H1 (cell line): ENCODE results near the gene PRCD. TPM values are rescaled to one million over a fixed set of nuclear protein-coding genes. Genes with fewer than 3 reads are reported as not detected.

ENCODE experiments used
- CTCF ChIA-PET: fragments of 300-600 bp; sonication (Branson Sonifier 250); formaldehyde crosslinking; loops from one replicate; lab custom pipeline; 2021; ENCODE audit not compliant: partially characterized antibody; lab: Charles Lee
- POLR2A ChIA-PET: fragments of 300-600 bp; sonication (Branson Sonifier 250); formaldehyde crosslinking; loops from one replicate; lab custom pipeline; 2021; ENCODE audit warnings: inconsistent platforms; ENCODE audit not compliant: partially characterized antibody; lab: Charles Lee
- DNase-seq, 2 experiments: peaks; one replicate each; pipeline versions ENCODE4 v3.0.0 to v3.0.0-alpha.2; 2010 to 2022; ENCODE audit warnings: low spot score in 2 of 2, low read depth in 1 of 2, mixed read lengths in 1 of 2
- FAIRE-seq: peaks from 2 replicates; lab custom pipeline; 2011; peaks lifted over from hg19 to GRCh38; lab: Jason Lieb, UNC
- H2AFZ ChIP-seq: 2 replicates; pipeline ENCODE4 v1.8.1; 2012; ENCODE audit warnings: low read length, inconsistent platforms
- H2AK5ac ChIP-seq: 2 replicates; pipeline ENCODE4 v1.6.1; 2013; ENCODE audit warnings: low read depth, low read length
- H2BK120ac ChIP-seq: replicated peaks from 2 replicates; pipeline ENCODE3; 2013; ENCODE audit warnings: low read depth, low read length, inconsistent platforms
- H2BK12ac ChIP-seq: 2 replicates; pipeline ENCODE4 v1.6.1; 2013; ENCODE audit warnings: low read depth, low read length
- H2BK15ac ChIP-seq: 2 replicates; pipeline ENCODE4 v1.6.1; 2013; ENCODE audit warnings: low read length
- H2BK20ac ChIP-seq: 2 replicates; pipeline ENCODE4 v1.6.1; 2013; ENCODE audit warnings: low read length
- H2BK5ac ChIP-seq: 2 replicates; pipeline ENCODE4 v1.6.1; 2013; ENCODE audit warnings: low read depth, low read length
- H3K14ac ChIP-seq: 2 replicates; pipeline ENCODE4 v1.6.1; 2013; ENCODE audit warnings: inconsistent platforms; ENCODE audit not compliant: insufficient read length
- H3K18ac ChIP-seq: 2 replicates; pipeline ENCODE4 v1.6.1; 2013; ENCODE audit warnings: low read length; ENCODE audit errors: extremely low read depth
- H3K23ac ChIP-seq: 2 replicates; pipeline ENCODE4 v1.6.1; 2013; ENCODE audit warnings: inconsistent platforms; ENCODE audit not compliant: insufficient read length
- H3K23me2 ChIP-seq: 2 replicates; pipeline ENCODE4 v1.6.1; 2013; ENCODE audit warnings: low read depth, low read length
- H3K27ac ChIP-seq: 2 replicates; pipeline ENCODE4 v1.6.1; 2011; ENCODE audit warnings: low read depth, low read length, inconsistent platforms
- H3K27me3 ChIP-seq, 4 experiments: replicated peaks in 1 of 4; 1 replicate in 1 of 4; 2 replicates in 3 of 4; pipeline versions ENCODE4 v1.6.1 to v1.8.1; 2011 to 2013; ENCODE audit warnings: low read length in 3 of 4, mild to moderate bottlenecking in 3 of 4, inconsistent platforms in 2 of 4, mixed read lengths in 2 of 4, moderate library complexity in 1 of 4; ENCODE audit not compliant: control insufficient read depth in 3 of 4, insufficient read depth in 3 of 4; ENCODE audit errors: extremely low read depth in 1 of 4
- H3K36me3 ChIP-seq, 4 experiments: 2 replicates each; pipeline versions ENCODE4 v1.6.1 to v1.8.1; 2011 to 2013; ENCODE audit warnings: mild to moderate bottlenecking in 4 of 4, low read length in 3 of 4, moderate library complexity in 2 of 4, control low read depth in 1 of 4, inconsistent platforms in 1 of 4; ENCODE audit not compliant: insufficient read depth in 4 of 4, control insufficient read depth in 2 of 4
- H3K4ac ChIP-seq: replicated peaks from 2 replicates; pipeline ENCODE3; 2013; ENCODE audit warnings: low read length, low read depth, mixed read lengths, inconsistent platforms; ENCODE audit not compliant: insufficient read length
- H3K4me1 ChIP-seq, 4 experiments: replicated peaks in 1 of 4; 1 replicate in 1 of 4; 2 replicates in 3 of 4; pipeline versions ENCODE4 v1.6.1 to v1.8.1; 2011 to 2013; ENCODE audit warnings: low read length in 3 of 4, inconsistent platforms in 2 of 4, mixed read lengths in 1 of 4; ENCODE audit not compliant: insufficient read depth in 4 of 4, control insufficient read depth in 3 of 4
- H3K4me2 ChIP-seq, 2 experiments: 2 replicates each; pipeline versions ENCODE4 v1.6.1 to v1.8.1; 2011 to 2013; ENCODE audit warnings: low read depth in 2 of 2, low read length in 2 of 2, control low read depth in 1 of 2, inconsistent platforms in 1 of 2, mild to moderate bottlenecking in 1 of 2; ENCODE audit not compliant: insufficient read depth in 1 of 2
- H3K4me3 ChIP-seq, 4 experiments: fragments of 200-600, 300-600 bp in 1 of 4; sonication (generic), shearing (Covaris generic), sonication (Bioruptor Twin) in 1 of 4; 2 replicates each; pipeline versions ENCODE4 v1.5.1 to v1.8.1; 2011 to 2016; ENCODE audit warnings: low read length in 4 of 4, low read depth in 3 of 4, control low read depth in 2 of 4, inconsistent platforms in 2 of 4, mild to moderate bottlenecking in 2 of 4, mixed read lengths in 1 of 4, moderate library complexity in 1 of 4; ENCODE audit not compliant: insufficient read depth in 2 of 4; ENCODE audit errors: extremely low read depth in 1 of 4
- H3K56ac ChIP-seq: replicated peaks from 2 replicates; pipeline ENCODE3; 2013; ENCODE audit warnings: low read depth, mild to moderate bottlenecking, mixed read lengths, low read length, inconsistent platforms; ENCODE audit not compliant: insufficient read length
- H3K79me1 ChIP-seq: 2 replicates; pipeline ENCODE4 v1.6.1; 2013; ENCODE audit warnings: low read depth, low read length, control low read depth
- H3K79me2 ChIP-seq, 2 experiments: 2 replicates each; pipeline versions ENCODE4 v1.6.1 to v1.8.1; 2012 to 2013; ENCODE audit warnings: low read length in 2 of 2, mild to moderate bottlenecking in 2 of 2, inconsistent platforms in 1 of 2; ENCODE audit not compliant: insufficient read depth in 2 of 2, control insufficient read depth in 1 of 2
- H3K9ac ChIP-seq, 4 experiments: replicated peaks in 1 of 4; 1 replicate in 1 of 4; 2 replicates in 3 of 4; pipeline versions ENCODE4 v1.6.1 to v1.8.1; 2011 to 2013; ENCODE audit warnings: low read depth in 3 of 4, low read length in 3 of 4, control low read depth in 2 of 4, mild to moderate bottlenecking in 2 of 4, moderate library complexity in 2 of 4, inconsistent platforms in 1 of 4; ENCODE audit errors: extremely low read depth in 1 of 4
- H3K9me3 ChIP-seq, 2 experiments: 2 replicates each; pipeline versions ENCODE4 v1.6.1 to v1.8.1; 2012 to 2013; ENCODE audit warnings: mild to moderate bottlenecking in 2 of 2, moderate library complexity in 2 of 2, control low read depth in 1 of 2, inconsistent platforms in 1 of 2, low read depth in 1 of 2, low read length in 1 of 2, mixed read lengths in 1 of 2; ENCODE audit not compliant: insufficient read depth in 2 of 2
- H4K20me1 ChIP-seq, 2 experiments: replicated peaks in 1 of 2; 2 replicates each; pipeline versions ENCODE3 to v1.8.1; 2011 to 2013; ENCODE audit warnings: inconsistent platforms in 2 of 2, low read length in 2 of 2, mild to moderate bottlenecking in 1 of 2; ENCODE audit not compliant: insufficient read depth in 2 of 2, control insufficient read depth in 1 of 2
- H4K5ac ChIP-seq: 2 replicates; pipeline ENCODE4 v1.6.1; 2013; ENCODE audit warnings: low read length, low read depth, mixed read lengths, inconsistent platforms; ENCODE audit not compliant: insufficient read length
- H4K8ac ChIP-seq: 2 replicates; pipeline ENCODE4 v1.8.0; 2013; ENCODE audit warnings: mild to moderate bottlenecking, moderate library complexity, low read length, inconsistent platforms; ENCODE audit not compliant: insufficient read depth; ENCODE audit errors: extremely low read depth
- H4K91ac ChIP-seq: replicated peaks from 2 replicates; pipeline ENCODE3; 2013; ENCODE audit warnings: low read length, mixed read lengths, inconsistent platforms; ENCODE audit not compliant: insufficient read length
- BACH1 ChIP-seq: IDR thresholded peaks from 2 replicates; pipeline ENCODE4 v1.6.1; 2012; ENCODE audit warnings: low read length, improper control_type of control experiment
- CBX5 ChIP-seq: fragments of 300-800, 300-1000 bp; sonication (generic); IDR thresholded peaks from 2 replicates; pipeline ENCODE4 v1.7.1; 2016; ENCODE audit warnings: antibody characterized with exemption, low read length, low read depth
- CREB1 ChIP-seq: IDR thresholded peaks from 2 replicates; pipeline ENCODE4 v1.6.1; 2012; ENCODE audit warnings: inconsistent platforms
- EZH2 ChIP-seq: fragments of 200-600 bp; sonication (generic); IDR thresholded peaks from 2 replicates; pipeline ENCODE4 v1.7.1; 2012; ENCODE audit warnings: low read depth, mild to moderate bottlenecking, moderate library complexity, low read length, inconsistent platforms; ENCODE audit not compliant: severe bottlenecking
- GABPA ChIP-seq: IDR thresholded peaks from 2 replicates; pipeline ENCODE4 v1.6.1; 2011; ENCODE audit warnings: mild to moderate bottlenecking, low read length, moderate library complexity, borderline replicate concordance; ENCODE audit not compliant: insufficient read depth
- NANOG ChIP-seq: IDR thresholded peaks from 2 replicates; pipeline ENCODE4 v1.6.1; 2011; ENCODE audit warnings: low read length, low read depth, mild to moderate bottlenecking, inconsistent platforms; ENCODE audit not compliant: insufficient read depth, poor library complexity, severe bottlenecking
- RAD21 ChIP-seq, 2 experiments: IDR thresholded peaks in 1 of 2; conservative IDR thresholded peaks in 1 of 2; 2 replicates each; pipeline ENCODE4 v1.6.1; 2011; ENCODE audit warnings: low read depth in 2 of 2, low read length in 2 of 2, improper control_type of control experiment in 1 of 2, inconsistent platforms in 1 of 2, mild to moderate bottlenecking in 1 of 2, moderate library complexity in 1 of 2
- TAF1 ChIP-seq: IDR thresholded peaks from 2 replicates; pipeline ENCODE4 v1.6.1; 2011; ENCODE audit warnings: mild to moderate bottlenecking, low read depth, low read length
- TCF12 ChIP-seq: IDR thresholded peaks from 2 replicates; pipeline ENCODE4 v1.6.1; 2011; ENCODE audit warnings: low read depth, mild to moderate bottlenecking, low read length
- TEAD4 ChIP-seq: IDR thresholded peaks from 2 replicates; pipeline ENCODE4 v1.6.1; 2012; ENCODE audit warnings: low read depth, low read length, inconsistent platforms, mixed read lengths
- WGBS, 2 experiments: shearing (Covaris generic) in 1 of 2; methylation state at CpG; one replicate each; pipeline versions ENCODE4 v1.1.6 to v1.1.7; 2013 to 2015; ENCODE audit warnings: low lambda C conversion rate in 2 of 2, mixed read lengths in 2 of 2, inconsistent platforms in 1 of 2, low coverage in 1 of 2, missing lambda C conversion rate in 1 of 2; ENCODE audit not compliant: insufficient replicate concordance in 2 of 2, insufficient coverage in 1 of 2, insufficient read length in 1 of 2; ENCODE audit errors: extremely low coverage in 1 of 2, missing lambda C conversion rate in 1 of 2; 5-methylcytosine and 5-hydroxymethylcytosine counted together
- polyA plus RNA-seq, 7 experiments: library from polyadenylated mRNA; depleted of rRNA in 3 of 7; stranded (reverse) in 5 of 7; unstranded in 2 of 7; fragments of >200 nt in 5 of 7; fragments of 200-250 nt in 2 of 7; gene quantifications; 1 replicate in 5 of 7; 2 replicates in 1 of 7; 4 replicates in 1 of 7; pipeline versions ENCODE4 v1.2.1 to v1.2.3, GENCODE V29; 2011 to 2013; ENCODE audit warnings: missing spikeins in 2 of 7, mixed read lengths in 2 of 7
- total RNA-seq: library from RNA; stranded (reverse); fragmentation: NEBNext Ultra II Directional; extraction: Animal tissue kit (Norgen Biotek cat#: 25700); gene quantifications from 2 replicates; pipeline ENCODE4 v1.2.1, GENCODE V29; 2021

The PRCD gene
- total and polyA plus RNA-seq, 2 of the 8 experiments (the other 6 are each of a cell fraction or from before 2014, with no cell fraction given), result 0.77 to 2.1 TPM

DNA sequence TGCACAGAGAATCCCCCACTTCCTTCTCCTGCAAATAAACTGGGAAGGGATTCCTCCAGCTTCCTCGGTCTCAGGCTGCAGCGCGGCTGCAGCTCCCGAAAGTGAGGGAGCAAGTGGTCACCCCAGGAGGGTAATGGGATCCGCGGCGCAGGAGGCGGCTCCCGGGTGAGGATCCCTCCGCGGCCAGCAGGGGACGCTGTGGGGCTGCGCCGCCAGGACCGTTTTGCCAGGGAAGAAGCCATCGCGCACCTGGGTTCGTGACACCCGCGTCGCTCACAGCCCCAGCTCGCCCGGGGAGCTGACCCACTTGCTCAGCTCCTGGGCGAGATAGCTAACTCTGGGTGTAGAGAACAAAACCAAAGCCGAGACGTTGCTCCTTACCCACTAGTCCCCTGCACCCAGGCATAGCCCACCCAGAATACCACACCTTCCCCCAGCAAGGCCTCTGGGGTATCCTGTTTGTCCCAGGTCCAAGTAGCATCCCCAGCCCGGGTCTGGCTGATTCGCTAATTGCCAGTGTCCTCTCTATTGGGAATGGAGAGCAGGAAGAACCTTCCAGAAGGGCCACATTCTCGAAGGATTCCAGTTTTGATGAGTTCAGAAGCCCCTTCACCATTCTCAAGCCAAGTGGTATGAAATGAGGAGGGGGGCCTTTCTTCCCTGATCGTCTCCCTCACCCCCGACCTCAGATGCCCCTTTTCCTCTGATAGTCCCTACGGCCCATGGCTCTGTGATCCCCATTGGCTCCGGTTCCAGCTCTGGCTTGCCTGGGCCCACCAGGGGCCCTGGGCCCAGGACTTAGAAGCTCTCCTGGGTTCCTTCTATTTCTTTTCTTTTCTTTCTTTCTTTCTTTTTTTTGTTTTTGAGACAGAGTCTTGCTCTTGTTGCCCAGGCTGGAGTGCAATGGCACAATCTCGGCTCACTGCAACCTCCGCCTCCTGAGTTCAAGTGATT lies 16.5 kb upstream of the PRCD start:
- H3K4me3 ChIP-seq, result no peak overlapping the region
- TF ChIP-seq CREB1, result peak; percentile 49
- TF ChIP-seq EZH2, result peak; percentile 25
- no peak for TF ChIP-seq BACH1
- 0 out of 2 replicates have a peak, but pooled peaks have one; percentile 34 for TF ChIP-seq TAF1
- TF ChIP-seq CBX5, result no peak
- TF ChIP-seq RAD21 (IDR thresholded peaks at IDR 0.05 in 1 of 2, conservative IDR thresholded peaks at IDR 0.05 in 1 of 2; ENCODE audit: low read depth in 2 of 2, low read length in 2 of 2), result peak; percentile 91 to 92
- TF ChIP-seq TEAD4, result 0 out of 2 replicates have a peak, but pooled peaks have one; percentile 16
- peak; percentile 84; the same call in 1 of the 2 replicates for TF ChIP-seq GABPA
- TF ChIP-seq TCF12, result peak; percentile 75; the same call in 1 of the 2 replicates
- TF ChIP-seq NANOG, result peak; percentile 61

More for the DNA sequence above, 16.5 kb upstream of the PRCD start:
- Histone ChIP-seq H3K79me1 (no peaks in the 10 kb centered on the region; the same call in 1 of the 2 replicates), H3K9me3 (no peaks in the 10 kb centered on the region), H2BK20ac (no peak overlapping the region), H2AK5ac (no peak overlapping the region), H3K14ac (no peak overlapping the region), H3K18ac (no peak overlapping the region), H3K4me1 (peaks cover 0 to 19% (median 10%) of the 10 kb centered on the region in 4 experiments; a peak in 6 of 7 replicates), H3K27me3 (peaks cover 0 to 5% (median 0%) of the 10 kb centered on the region in 4 experiments; a peak in 3 of 7 replicates), H2AFZ (no peak overlapping the region), H3K4me2 (peak overlapping the region in 1 of 2 experiments; percentile 47; a peak in 3 of 4 replicates), H2BK5ac (no peak overlapping the region), H4K8ac (no peak overlapping the region), H2BK12ac (no peak overlapping the region), H3K79me2 (no peaks in the 10 kb centered on the region), H3K27ac (no peak overlapping the region), H3K9ac (no peak overlapping the region), H3K4ac (no peak overlapping the region), H3K23me2 (no peaks in the 10 kb centered on the region), H2BK120ac (no peak overlapping the region), H4K20me1 (peaks cover 0 to 1% of the 10 kb centered on the region in 2 experiments), H3K56ac (no peak overlapping the region), H2BK15ac (peak overlapping the region; percentile 36; the same call in 1 of the 2 replicates), H4K5ac (no peak overlapping the region), H3K36me3 (no peaks in the 10 kb centered on the region), H4K91ac (no peak overlapping the region), H3K23ac (no peak overlapping the region)
- POLR2A ChIA-PET, result interaction anchor here (1.1 to 6.3 kb wide), 3 partner anchors 17 to 43 kb away, joined by 3 to 42 read pairs (median 6); partner anchors contain the start of gene PRCD
- DNase-seq (peak; percentile 49 to 96), FAIRE-seq (no peak)
- CTCF ChIA-PET, result interaction anchor here (0.6 to 10.8 kb wide), 39 partner anchors 7 to 196 kb away, joined by 3 to 260 read pairs (median 4); partner anchors contain the start of genes AANAT, CYGB, PRCD and RHBDF2
- 28% methylated on average over 34 of the region's 35 CpGs; no CpG with 5 or more reads in 1 of the 2 experiments for WGBS, 2 experiments
